ENCODE results near the gene HSPB9. TPM values are rescaled to one million over a fixed set of nuclear protein-coding genes. Genes with fewer than 3 reads are reported as not detected.

Gene HSPB9, protein sequence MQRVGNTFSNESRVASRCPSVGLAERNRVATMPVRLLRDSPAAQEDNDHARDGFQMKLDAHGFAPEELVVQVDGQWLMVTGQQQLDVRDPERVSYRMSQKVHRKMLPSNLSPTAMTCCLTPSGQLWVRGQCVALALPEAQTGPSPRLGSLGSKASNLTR
- total RNA-seq = not detected

DNA sequence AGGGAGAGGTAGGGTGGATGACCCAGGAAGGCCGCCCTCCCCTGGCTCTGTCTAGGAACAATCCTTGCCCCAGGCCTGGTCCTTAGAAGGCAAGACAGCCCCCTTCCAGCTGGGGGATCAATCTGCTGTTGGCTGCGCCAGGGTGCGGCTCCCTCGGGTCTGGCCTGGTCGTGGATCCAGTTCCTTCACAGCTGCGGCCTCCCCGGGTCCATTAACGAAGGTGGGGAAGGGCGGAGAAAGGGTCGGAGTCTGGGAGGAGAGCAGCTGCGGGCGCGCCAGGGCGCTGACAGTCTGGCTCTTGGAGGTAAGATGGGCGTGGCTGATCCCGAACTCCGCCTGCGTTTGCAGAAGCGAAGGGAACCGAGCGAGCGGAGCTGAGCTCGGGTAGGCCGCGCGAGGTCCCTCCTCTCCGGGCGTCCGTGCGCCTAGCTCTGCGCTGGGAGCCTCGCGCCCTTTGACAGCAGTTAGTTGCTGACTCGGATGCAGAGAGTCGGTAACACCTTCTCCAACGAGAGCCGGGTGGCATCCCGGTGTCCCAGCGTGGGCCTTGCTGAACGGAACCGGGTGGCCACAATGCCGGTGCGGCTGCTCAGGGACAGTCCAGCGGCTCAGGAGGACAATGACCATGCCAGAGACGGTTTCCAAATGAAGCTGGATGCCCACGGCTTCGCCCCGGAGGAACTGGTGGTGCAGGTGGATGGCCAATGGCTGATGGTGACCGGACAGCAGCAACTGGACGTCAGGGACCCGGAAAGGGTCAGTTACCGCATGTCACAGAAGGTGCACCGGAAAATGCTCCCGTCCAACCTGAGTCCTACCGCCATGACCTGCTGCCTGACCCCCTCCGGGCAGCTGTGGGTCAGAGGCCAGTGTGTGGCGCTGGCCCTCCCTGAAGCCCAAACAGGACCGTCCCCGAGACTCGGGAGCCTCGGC lies at the start of gene HSPB9:
Gene HSPB9 (plus strand): TSS at position 434 of the 933 bp plus-strand sequence. CDS start 47 bp downstream, at position 481.

DNA sequence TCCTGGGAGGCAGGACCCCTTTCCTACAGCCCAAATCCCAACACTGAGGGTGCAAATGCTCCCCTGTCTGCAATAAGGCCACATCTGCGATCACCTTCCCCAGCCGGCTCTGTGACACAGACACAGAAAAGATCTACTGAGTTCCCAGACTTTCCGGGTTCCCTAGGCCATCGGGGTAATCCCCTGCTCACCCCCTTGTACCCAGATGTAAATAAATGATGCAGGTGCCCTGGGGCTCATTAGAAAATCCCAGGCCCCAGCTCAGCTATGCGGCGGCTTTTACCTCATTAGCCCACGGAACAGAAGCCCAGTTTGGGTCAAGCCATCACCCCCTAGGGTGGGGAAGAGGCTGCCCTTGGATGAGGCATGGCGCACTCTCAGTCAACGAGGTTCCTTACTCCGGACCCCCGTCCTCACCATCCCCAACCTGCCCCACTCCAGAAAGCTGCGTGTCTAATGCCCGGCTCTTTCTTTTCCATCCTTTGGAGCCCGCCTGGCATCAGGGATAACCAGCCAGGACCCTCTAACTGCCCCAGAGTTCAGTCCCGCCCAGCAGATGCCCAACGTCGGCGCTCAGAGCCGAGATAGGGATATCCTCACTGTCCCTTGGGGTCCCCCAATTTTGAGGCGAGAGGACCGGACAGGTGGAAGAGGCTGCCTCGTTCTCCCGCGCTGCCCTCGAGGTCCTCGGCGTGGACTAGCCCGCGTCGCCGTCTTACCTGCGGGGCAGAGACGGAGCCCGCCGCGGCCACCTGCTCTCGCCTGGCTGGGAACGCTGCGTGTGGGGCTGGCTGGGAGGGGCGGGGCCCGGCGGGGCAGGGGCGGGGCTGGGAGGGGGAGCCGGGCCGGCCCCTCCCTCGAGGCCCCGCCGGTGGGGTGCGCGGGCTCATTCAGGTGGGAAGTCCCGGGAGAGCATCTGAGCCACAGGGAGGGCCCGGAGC lies 24.6 kb upstream of the HSPB9 start, which contains the start of gene ZNF385C:
Gene ZNF385C (minus strand): TSS at position 783 of the 941 bp plus-strand sequence. CDS start 35,417 bp downstream, outside the sequence.

GRCh38 chr17:42112552-42113176 lies 9.9 kb upstream of the HSPB9 start, which contains the start of gene DHX58:
TSS of gene DHX58 (minus strand) at chr17:42112714. CDS start at chr17:42111892, 822 bp downstream.

DNA sequence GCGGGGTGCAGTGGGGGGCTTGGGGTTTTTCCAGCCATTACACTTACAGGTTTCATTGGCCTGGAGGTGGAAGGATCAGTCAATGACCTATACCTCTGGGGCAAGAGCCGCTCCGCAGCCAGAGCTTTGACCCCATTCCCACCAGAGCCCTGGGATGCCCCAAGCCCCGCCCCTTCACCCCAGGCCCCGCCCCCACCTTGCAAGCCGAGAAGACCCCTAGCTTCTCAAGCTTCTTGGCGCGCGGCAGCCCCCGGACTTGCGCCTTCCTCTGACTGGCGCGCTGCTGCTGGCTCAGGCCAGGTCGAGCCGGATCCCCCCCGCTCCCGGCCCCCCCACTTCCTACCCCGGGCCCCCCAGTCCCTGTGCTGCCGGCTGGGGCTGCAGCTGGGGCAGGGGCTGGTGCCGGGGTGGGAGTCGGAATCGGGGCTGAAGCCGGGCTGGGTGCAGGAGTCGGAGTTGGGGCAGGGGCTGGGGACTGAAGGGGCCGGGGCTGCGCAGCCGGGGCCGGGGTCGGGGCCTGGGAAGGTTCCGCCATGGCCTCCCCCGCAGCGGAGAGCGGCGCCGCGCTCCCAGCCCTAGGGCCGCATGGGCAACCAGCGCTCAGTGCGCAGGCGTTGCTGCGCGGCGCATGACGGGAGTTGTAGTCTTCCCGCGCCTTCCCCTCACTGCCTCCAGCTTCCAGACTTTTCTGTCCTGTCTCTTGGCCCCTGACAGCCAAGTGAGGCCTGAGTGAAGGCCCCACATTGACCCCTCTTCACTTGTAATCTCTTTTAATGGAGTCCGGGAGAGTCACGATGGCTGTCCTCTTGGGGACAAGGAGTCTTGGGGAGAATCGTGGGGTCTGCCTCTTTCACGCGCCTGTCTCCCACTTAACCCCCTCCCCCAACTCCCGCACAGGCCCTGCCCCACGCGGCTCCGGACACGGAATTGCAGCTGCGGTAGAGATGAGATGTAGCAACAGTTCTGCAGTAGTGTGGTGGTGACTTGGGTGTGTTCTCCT lies 1.5 kb upstream of the HSPB9 start, which contains the start of gene KAT2A:
Gene KAT2A (minus strand): TSS at position 598 of the 1,000 bp plus-strand sequence. CDS start 63 bp downstream, at position 535.

Other genes starting within 250 kb of the HSPB9 start
- gene ACLY, start 203.9 kb upstream of the HSPB9 start, total RNA-seq = 100 to 1,000 TPM; 141 to 143 TPM
- gene ODAD4, start 192.2 kb upstream of the HSPB9 start, total RNA-seq = 1 to 10 TPM in 1 of 2 experiments, under 1 TPM in 1; 0.89 to 1.4 TPM
- 10 to 100 TPM; 53.9 to 62.0 TPM for gene CNP, start 156.0 kb upstream of the HSPB9 start, total RNA-seq
- 10 to 100 TPM; 76.0 to 79.6 TPM for gene DNAJC7, start 105.4 kb upstream of the HSPB9 start, total RNA-seq
- gene NKIRAS2, start 102.7 kb upstream of the HSPB9 start, total RNA-seq = 10 to 100 TPM; 20.8 to 21.4 TPM
- under 1 TPM; 0.07 to 0.08 TPM for gene C17orf113, start 72.2 kb upstream of the HSPB9 start, total RNA-seq
- not detected for gene ZNF385C, start 24.3 kb upstream of the HSPB9 start, total RNA-seq
- 10 to 100 TPM; 30.1 to 30.3 TPM for gene DHX58, start 10.1 kb upstream of the HSPB9 start, total RNA-seq
- gene KAT2A, start 1.4 kb upstream of the HSPB9 start, total RNA-seq = 10 to 100 TPM; 35.6 to 37.6 TPM
- gene RAB5C, start 32.2 kb downstream of the HSPB9 start, total RNA-seq = 10 to 100 TPM; 78.0 to 83.4 TPM
- gene KCNH4, start 58.3 kb downstream of the HSPB9 start, total RNA-seq = under 1 TPM; 0.10 to 0.14 TPM
- not detected for gene HCRT, start 62.6 kb downstream of the HSPB9 start, total RNA-seq
- 10 to 100 TPM; 15.8 to 16.9 TPM for gene GHDC, start 71.7 kb downstream of the HSPB9 start, total RNA-seq
- 100 to 1,000 TPM; 166 to 172 TPM for gene STAT5B, start 153.6 kb downstream of the HSPB9 start, total RNA-seq
- gene STAT5A, start 165.7 kb downstream of the HSPB9 start, total RNA-seq = 100 to 1,000 TPM; 129 to 131 TPM